Measurements from ENCODE around the gene SEC22B.
"Not testable (repeated sequence)": the region's sequence is repeated elsewhere in the genome, so short reads cannot be mapped to it uniquely, and the experiment has no call there.

DNA sequence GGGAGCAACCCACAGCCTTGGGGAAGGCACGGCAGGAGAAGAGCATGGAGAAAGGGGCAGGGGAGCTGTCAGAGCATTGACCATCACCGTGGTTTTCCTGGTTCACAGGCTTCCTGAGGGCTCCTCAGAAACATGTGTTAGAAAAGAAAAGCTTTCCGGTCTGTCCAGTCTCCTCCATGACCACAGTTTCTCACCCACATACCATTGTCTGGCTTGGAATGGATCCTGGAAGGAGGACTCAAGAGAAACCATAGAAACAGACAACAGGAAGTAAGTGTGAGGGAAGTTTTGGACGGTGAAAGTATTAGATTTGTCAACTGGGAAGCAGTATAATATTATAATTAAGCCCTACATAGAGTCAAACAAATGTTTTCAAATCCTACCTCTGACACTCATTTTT lies 55.8 kb downstream of the SEC22B start:
- TF ChIP-seq, protein P1, sequence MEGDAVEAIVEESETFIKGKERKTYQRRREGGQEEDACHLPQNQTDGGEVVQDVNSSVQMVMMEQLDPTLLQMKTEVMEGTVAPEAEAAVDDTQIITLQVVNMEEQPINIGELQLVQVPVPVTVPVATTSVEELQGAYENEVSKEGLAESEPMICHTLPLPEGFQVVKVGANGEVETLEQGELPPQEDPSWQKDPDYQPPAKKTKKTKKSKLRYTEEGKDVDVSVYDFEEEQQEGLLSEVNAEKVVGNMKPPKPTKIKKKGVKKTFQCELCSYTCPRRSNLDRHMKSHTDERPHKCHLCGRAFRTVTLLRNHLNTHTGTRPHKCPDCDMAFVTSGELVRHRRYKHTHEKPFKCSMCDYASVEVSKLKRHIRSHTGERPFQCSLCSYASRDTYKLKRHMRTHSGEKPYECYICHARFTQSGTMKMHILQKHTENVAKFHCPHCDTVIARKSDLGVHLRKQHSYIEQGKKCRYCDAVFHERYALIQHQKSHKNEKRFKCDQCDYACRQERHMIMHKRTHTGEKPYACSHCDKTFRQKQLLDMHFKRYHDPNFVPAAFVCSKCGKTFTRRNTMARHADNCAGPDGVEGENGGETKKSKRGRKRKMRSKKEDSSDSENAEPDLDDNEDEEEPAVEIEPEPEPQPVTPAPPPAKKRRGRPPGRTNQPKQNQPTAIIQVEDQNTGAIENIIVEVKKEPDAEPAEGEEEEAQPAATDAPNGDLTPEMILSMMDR (IDR thresholded peaks at IDR 0.05) = not testable (repeated sequence)
- not testable (repeated sequence) for TF ChIP-seq POLR2A (IDR thresholded peaks at IDR 0.05)

Data from adrenal gland (tissue), 5 donors.